Measurements from ENCODE around the gene SLC2A4.
"Not testable (repeated sequence)": the region's sequence is repeated elsewhere in the genome, so short reads cannot be mapped to it uniquely, and the experiment has no call there.

The SLC2A4 gene

DNA sequence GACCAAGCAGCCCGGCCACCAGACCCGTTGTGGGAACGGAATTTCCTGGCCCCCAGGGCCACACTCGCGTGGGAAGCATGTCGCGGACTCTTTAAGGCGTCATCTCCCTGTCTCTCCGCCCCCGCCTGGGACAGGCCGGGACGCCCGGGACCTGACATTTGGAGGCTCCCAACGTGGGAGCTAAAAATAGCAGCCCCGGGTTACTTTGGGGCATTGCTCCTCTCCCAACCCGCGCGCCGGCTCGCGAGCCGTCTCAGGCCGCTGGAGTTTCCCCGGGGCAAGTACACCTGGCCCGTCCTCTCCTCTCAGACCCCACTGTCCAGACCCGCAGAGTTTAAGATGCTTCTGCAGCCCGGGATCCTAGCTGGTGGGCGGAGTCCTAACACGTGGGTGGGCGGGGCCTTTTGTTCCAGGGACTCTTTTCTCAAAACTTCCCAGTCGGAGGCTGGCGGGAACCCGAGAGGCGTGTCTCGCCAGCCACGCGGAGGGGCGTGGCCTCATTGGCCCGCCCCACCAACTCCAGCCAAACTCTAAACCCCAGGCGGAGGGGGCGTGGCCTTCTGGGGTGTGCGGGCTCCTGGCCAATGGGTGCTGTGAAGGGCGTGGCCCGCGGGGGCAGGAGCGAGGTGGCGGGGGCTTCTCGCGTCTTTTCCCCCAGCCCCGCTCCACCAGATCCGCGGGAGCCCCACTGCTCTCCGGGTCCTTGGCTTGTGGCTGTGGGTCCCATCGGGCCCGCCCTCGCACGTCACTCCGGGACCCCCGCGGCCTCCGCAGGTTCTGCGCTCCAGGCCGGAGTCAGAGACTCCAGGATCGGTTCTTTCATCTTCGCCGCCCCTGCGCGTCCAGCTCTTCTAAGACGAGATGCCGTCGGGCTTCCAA is at the start of gene SLC2A4:
Gene SLC2A4 (plus strand): TSS at position 645 of the 879 bp plus-strand sequence. CDS start 217 bp downstream, at position 862.
- DNase-seq = peak; percentile 8

DNA sequence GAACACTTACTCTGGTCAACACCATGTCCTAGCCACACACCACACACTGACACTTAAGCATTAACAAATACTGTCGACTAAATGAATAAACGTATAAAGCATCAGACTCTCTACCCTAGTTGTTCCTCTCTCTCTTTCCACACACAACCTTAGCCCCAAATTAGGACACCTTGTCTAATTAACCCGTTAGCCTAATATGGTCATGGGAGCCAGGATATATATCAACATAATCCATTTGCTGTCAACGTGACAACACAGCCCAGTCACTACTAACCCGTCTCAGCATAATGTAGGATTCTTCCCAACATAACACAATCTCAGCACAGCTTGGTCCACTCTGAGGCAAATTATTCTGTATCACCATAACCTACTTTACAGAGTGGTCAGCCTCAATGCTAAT is 49.4 kb upstream of the SLC2A4 start:
- DNase-seq = no peak

DNA sequence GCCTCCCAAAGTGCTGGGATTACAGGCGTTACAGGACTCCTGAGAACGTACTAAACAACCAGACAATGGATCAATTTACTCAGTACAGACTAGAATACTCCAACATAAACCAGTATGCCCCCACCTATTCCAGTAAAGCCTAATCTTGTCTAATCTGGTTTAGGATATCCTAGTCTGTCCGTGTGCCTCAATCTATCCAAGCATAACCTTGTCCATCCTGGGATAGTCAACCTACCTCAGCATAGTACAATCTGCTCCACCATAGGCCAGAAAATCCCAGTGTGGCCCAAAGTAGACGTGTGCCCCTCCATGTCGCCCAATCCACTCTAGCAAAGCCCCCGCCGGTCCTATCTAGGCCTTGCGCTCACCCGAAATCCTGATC is 47.8 kb upstream of the SLC2A4 start:
- DNase-seq = no peak

DNA sequence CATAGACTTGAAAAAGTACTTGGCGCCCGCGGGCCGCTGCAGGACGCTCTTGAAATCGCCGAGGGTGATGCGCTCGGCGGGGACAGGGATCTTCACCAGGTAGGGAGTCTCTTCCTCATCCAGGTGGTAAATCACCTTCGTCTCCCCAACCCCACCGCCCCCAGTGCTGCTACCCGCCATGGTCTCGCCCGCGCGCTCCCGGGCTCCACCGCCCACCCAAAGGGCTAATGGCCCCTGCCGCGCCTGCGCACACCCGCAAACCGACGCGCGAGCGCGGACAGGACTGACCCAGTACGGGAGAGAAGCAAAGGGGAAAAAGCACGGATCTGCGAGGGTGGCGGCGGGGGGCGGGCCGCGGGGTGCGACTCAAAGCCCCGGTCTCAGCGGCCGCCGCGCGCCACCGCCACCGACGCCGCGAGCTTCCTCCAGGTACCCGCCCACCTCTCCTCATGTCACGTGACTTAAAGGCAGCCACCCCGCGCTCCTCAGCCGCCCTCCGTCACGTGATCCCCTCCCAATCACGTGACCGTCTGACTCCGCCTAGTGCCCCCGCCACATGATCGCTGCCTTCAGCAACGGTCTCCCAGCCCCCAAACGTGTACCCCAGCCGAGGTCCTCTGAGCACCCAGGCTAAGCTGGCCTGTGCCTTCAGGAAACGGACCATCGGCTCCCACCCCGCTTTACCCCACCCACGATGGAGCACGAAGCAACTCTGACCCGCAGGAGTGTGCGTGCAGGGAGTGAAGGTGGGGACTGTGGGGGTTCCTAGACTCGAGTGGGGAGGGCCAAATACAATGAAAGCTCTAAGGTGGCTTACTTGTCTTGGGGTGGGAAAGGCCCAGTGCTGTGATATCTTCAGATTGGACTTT is 47.2 kb upstream of the SLC2A4 start, which contains the start of gene DVL2:
Gene DVL2 (minus strand): TSS at position 435 of the 869 bp plus-strand sequence. CDS start 255 bp downstream, at position 180.
- peak; percentile 81 for DNase-seq

DNA sequence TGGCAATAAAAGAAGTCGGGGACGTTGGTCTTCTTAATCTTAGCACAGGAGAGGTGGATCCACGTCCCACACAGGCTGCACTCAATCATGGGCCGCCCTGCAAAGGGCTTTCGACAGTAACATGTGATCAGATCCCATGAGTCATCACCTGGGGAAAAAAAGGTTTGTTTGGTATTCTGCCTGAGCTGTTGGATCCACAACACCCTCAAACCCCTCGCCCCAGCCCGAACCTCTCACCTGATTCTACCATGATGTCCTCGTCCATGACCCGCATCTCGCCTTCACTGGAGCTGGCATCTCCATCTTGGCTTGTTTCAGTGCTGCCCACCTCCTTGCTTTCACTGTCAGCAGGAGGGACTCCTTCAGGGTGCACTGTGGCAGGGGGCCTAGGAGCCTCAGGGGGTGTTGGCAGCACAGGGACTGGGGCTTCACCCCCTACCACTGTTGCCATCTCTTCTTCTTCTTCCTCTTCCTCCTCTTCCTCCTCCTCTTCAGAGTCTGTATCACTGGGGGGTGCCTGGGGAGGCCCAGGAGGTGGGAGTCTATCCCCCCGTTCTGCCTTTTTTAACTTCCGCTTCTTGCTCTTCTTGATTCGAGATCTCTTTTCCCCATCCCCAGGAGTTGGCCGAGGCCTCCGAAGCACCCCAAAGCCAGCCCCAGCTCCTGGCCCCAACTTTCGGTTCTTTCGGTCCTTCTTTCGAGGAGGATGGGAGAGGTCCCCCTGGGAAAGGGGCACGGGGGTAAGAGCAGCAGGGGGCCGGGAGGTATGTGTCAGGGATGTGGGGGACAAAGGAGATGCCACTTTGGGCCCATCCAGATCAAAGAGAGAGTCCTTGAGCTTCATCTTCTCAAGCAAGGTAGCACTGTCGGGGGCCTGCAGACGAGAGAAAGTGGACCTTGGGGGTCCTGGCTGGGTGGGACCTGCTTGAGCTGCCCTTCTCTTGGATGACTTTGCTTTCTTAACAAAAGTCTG is 45.5 kb upstream of the SLC2A4 start:
- DNase-seq = no peak

DNA sequence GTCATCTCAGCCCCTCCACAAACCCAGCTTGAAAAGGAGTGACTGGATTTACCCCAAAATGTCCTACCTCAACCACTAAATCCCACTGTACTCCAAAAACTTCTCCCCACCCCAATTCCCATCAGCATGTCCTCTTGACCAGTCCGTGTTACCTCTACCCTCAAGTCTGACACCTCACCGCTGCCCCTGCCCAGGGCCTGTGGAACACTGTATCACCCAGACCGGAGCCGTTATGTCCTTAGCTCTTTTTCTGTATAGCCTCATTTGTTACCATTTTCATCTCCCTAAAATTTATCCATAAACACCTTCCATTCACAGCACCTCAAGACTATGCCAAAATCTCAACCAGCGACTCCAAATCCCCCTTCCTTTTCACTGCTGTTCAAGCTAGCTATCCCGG is 44.7 kb upstream of the SLC2A4 start:
- no peak for DNase-seq

DNA sequence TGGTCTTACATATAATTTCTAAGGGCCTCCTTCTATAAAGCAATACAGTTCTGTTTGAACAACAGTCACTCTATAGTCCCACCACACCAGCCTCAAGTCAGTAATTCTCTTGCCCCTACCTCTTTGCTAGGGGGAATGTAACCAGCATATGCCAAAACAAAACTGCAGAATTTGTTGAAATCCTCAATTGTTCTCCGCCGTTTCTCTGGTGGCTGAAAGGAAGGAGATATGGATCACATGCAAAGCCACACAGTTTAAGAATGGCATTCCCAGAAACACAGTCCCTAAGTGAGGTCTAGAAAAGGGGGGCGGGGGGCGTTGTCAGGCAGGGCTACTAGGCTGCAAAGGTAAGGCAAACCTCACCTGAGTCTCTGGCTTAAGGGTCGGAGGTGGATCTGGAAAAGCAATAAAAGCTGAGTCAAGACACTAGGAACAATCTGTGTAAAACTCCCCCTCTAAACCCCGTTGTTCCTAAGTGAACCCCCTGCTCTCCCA is 44.2 kb upstream of the SLC2A4 start:
- no peak for DNase-seq

DNA sequence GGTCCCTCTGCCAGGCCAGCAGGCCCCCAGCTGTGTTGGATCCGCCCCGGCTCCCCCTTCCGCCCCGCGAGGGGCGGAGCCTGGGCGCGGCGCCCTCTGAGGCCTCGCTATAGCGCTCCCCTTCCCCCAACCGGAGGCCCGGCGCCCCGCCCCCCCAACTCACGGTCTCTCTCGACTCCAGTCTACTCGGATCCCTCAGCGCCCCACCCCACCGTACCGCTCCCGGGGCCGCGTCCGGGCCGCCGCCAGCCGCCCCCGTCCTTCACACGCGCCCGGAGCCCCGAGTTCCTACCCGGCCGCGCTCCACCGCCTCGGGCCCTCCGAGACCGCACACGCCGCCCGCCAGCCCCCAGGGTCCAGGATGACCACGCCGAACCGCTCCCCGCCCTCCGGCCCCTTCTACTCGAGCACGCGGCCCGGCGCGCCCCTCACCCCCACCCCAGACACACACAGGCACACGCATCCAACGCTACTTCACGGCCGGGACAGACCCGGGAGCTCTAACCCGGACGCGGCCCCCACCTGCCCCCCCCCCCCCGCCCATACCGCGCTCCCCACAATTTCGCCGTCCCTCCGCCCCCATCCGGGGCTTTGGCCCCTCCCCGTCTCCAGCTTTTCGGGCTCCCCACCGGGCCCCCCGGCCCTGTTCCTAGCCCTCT is 43.6 kb upstream of the SLC2A4 start:
- DNase-seq = peak; percentile 60

DNA sequence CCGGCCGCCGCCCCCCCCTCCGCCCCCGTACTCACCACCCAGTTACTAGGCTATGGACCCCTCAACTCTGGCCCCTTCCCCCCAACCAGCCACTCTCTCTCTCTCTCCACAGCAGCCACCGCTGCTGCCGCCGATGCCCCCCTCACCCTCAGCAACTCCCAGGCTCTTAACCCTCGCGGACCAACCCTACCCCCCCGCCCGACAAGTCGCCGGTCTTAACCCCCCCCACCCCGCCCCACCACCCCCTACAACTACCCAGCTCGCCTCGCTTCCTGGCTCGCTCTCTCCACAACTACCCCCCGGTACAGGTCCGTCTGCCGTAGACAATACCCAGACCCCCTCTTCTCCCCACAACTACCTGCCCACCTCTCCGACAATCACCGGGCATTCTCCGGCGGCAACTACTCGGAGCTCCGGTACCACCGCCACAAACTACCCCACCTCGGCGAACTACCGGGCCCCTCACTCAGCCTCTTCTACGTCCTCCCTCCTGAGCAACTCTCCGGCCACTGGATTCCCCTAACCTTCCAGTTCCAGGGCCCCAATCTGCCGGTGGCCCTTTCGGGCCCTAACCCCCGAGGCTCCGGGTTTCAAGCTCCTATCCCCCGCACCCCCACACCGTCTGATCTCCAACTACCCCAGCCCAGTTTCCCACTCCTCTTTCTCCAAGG is 43.0 kb upstream of the SLC2A4 start:
- peak; percentile 38 for DNase-seq

DNA sequence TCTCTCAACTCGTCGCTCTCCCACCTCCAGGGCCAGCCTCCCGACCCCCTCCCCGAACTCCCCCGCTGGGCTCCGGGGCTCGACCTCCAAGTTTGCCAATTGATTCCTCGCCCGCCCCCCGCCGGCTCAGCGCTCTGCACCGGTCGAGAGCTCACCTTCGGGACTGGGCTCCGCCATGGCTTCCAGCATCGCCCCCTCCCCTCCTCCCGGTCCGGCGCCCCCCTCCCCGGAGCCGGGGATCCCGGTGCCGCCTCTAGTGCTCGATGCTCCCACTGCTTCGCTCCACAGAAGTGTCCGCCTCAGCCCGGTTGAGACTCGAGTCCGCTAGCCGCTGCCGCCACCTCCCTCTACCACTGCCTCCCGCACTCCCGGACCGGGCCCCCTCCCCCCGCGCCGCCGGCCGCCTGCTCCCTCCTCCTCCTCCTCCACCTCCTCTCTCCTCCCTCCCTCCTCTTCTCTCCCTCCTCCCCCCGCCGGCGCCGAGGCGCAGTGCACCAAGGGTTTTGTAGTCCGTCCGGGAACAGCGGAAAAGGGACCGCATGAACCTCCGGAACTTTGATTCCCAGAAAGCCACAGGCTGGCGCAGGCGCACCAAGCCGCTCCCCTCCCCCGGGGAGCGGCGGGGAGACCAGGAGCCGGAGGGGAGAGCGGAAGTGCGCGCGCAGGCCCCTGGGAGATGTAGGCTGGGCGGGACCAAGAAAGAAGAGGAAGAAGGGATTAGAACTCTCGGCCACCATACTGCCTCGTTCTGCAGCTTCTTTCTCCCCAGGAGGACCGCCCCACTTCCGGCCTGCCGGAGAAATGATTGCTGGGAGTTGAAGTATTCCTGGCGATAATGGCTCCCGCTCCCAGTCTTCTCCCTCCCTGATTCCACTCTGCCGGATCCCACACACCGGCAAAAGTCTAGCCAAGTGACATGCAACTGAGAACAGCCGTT is 42.2 kb upstream of the SLC2A4 start, which contains the start of gene PHF23:
Gene PHF23 (minus strand): TSS at position 367 of the 937 bp plus-strand sequence. CDS start 178 bp downstream, at position 189.
- peak; percentile 89 for DNase-seq

DNA sequence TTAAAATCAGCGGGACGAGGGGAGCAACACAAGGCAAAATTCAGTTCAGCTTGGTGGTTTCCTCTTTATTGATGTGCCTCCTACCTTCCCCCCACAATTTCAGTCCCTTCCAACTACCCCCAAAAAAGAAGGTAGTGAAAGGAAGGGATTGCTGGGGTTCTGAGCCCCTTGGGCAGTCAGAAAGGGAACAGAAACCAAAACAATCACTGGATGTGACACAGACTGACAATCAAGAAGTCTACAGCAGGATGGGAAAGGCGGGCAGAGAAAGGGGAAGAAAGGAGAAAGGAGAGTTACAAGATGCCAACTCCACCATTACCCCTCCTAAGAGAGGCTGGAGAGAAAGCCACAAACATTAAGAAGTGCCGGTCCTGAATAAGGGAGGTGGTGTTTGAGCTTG is 41.1 kb upstream of the SLC2A4 start:
- DNase-seq = no peak

DNA sequence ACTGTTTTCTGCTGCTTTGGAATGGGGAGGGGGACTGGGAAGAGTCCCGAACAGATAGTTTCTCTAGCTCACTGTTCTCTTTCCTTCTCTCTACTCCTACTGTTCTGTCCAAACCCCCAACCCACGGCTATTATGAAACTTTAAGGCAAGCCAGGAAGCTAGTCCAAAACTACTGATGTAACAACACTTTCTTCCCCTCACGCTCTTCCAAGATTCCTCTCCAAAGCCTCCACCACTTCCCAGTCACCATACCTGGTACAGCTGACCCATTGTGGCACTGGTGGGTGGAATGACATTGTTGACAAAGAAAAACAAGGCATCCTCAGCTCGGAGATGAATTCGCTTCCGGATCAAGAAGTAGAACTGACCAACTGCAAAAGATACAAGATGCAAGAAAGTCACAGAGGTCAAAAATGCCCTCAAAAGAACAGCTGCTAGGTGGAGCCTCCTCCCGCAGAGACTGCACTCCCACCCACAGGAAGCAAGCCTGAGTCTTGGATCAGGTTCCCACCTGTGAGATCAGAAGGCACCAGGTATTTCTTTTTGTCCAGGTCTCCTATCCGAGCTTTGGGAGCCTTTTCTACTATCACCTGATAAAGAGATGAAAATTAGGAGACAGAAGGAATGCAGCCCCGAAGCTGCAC is 40.3 kb upstream of the SLC2A4 start:
- DNase-seq = no peak

DNA sequence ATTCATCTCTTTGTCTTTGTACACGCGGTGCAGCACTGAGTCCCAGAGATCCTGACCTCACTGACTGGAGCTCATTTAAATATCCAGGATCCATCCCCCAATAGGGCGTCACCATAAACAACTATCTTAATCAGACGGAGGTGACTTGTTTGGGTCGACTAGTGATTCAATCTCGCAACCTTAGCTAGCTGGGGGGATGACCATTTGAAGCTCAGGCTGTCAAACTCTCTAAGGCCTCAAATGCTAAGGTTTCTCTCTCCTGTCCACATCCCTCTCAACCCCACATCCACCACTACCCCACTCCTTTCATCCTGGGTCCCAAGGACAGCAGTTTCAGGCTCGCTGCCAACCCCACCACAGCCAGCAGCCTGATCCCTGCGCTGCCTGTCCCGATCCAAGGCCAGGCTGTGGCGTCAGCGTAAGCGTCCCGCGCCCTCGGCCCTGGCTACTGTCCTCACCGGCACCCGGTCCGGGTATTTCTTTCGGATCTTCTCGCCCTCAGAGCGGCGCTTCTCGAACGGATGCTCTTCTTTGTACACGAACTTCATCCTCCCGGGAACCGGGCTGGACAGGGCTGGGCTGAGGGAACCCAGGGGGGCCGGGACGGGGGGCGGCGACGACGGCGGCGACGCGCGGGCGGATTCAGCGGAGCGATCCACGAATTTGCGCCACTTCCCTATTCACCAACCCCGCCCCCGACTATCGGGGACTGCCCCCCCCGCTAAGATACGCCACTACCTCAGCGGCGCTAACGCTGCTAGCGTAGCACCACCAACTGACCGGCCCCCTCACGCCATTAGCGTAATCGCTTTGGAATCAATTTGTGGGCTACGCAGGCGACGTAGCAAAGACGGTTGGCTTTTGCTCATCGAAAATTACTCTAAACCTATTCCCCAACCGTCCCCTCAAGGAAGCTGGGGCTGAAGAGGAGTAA is 39.5 kb upstream of the SLC2A4 start, which contains the start of gene GABARAP:
Gene GABARAP (minus strand): TSS at position 667 of the 934 bp plus-strand sequence. CDS start 119 bp downstream, at position 548.
- DNase-seq = peak; percentile 74

DNA sequence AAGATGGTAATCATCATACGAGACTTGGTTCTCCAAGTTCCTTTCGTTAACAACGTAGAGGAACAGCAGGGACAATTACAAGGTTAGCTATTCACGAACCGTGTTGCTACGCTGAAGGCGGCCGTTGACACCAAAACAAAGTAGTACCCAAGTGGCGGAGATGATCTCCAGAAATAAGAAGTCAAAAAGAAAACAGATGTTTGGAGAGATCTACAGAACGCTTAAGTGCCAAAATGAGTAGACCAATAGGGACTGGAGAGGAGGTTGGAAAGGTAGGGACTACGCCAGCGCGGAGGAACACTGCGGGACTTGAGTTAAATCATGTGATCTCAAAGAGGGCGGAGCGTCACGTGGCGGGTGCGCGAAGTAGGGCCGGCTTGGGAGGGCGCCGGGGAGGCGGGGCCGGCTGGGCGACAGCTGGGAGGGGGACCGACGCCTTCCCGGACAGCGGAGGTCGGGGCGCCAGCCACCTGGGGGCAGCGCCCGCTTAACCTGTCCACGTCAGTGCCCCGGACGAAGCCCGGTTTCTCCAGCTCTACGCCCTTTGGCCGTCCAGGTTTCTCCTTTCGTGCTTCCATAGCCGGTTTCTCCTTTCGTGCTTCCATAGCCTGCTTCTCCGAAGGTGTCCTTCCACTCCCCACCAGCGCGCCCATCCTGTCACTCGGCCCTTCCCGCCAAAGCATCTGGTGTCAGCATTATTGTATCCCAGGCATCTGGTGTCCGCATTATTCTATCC is 38.6 kb upstream of the SLC2A4 start:
- DNase-seq = peak; percentile 59

DNA sequence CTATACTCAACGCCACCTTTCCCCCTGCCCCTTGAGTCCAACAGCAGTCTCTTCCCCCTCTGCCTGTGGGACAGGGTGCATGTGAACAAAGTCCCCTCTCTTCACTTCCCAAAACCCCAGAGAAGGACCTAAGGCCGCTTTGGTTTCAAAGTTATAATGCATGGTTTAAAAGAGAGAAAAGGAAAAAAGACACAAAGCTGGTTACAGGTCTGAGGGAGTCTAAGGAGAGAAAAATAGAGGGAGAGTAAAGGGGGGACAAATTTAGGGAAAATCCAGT is 38.1 kb upstream of the SLC2A4 start:
- no peak for DNase-seq

DNA sequence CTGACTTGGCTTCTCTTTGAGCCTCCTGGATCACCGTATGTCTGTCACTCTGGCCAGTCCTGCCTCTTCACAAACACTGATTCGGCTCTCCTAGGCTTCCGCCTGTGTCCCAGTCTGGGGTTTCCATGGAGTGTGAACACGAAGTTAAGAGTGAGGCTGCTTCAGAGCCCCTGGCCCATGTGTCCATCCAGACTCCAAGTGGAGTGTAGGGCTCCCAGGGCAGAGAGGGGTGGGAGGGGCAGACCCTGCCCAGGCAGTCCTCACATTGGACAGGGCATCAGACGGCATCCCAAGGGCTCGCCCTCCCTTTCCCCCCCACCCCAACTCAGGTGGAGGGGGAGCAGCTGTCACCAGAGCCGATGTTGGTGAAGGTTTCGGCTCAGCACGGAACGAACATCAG is 37.7 kb upstream of the SLC2A4 start:
- not testable (repeated sequence) for DNase-seq

DNA sequence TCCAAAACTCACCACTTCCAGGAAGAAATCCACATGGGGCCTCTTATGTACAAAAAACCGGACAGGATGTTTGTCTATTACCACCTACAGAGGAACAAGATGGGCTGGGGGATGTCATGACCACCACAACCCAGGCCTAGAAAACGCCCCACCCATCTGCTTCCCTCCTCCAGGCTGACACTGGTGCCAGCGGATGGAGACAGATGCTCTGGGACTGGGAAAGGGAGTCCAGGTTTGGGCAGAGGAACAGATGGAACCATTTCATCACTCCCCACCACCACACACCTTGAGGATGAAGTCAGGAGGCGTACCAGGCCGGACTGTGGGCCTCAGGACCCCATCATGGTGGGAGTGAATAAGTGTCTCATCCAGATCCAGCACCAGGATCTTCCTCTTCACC is 34.7 kb upstream of the SLC2A4 start:
- no peak for DNase-seq

Data from NK-92 treated with Interleukin-12 subunit alpha and Interleukin-12 subunit beta, amount 100 ng/mL, for 24 hours (cell line).